Heart left ventricle (tissue), 16 donors: ENCODE data around the gene OR2A25. TPM values are rescaled to one million over a fixed set of nuclear protein-coding genes. Genes with fewer than 3 reads are reported as not detected.

ENCODE experiments used
- ATAC-seq, 4 donors: fragments of 200-7000 bp; cut with Tn5 transposase; one replicate each; pipeline ENCODE4 v1.9.1; 2020 to 2022; ENCODE audit warnings: moderate library complexity in 4 of 4, mild to moderate bottlenecking in 3 of 4, moderate number of reproducible peaks in 1 of 4
- DNase-seq, 5 donors: peaks; one replicate each; pipeline ENCODE4 v3.0.0-alpha.2; 2020
- H3K27ac ChIP-seq, 12 donors: fragments of 200-600 bp; sonication (generic) in 4 of 12; one replicate each; pipeline versions ENCODE4 v1.5.0 to v1.8.0; 2016 to 2022; ENCODE audit warnings: mild to moderate bottlenecking in 2 of 12
- H3K27me3 ChIP-seq, 9 donors: fragments of 200-600 bp; sonication (generic) in 2 of 9; one replicate each; pipeline versions ENCODE4 v1.5.1 to v1.8.0; 2016 to 2022; ENCODE audit warnings: mild to moderate bottlenecking in 3 of 9
- H3K36me3 ChIP-seq, 9 donors: fragments of 200-600 bp; sonication (generic) in 2 of 9; one replicate each; pipeline versions ENCODE4 v1.5.0 to v1.8.0; 2018 to 2022; ENCODE audit warnings: mild to moderate bottlenecking in 2 of 9
- H3K4me1 ChIP-seq, 12 donors: fragments of 200-600 bp; sonication (generic) in 4 of 12; one replicate each; pipeline versions ENCODE4 v1.5.0 to v1.8.0; 2016 to 2022; ENCODE audit warnings: mild to moderate bottlenecking in 3 of 12
- H3K4me3 ChIP-seq, 12 donors: fragments of 200-600 bp; sonication (generic) in 4 of 12; one replicate each; pipeline versions ENCODE4 v1.5.0 to v1.8.0; 2017 to 2022; ENCODE audit warnings: mild to moderate bottlenecking in 9 of 12, moderate library complexity in 4 of 12
- H3K9me3 ChIP-seq, 12 donors: fragments of 200-600 bp; sonication (generic) in 4 of 12; one replicate each; pipeline versions ENCODE4 v1.5.0 to v1.8.0; 2016 to 2022; ENCODE audit warnings: mild to moderate bottlenecking in 1 of 12
- CTCF ChIP-seq, 12 donors: fragments of 200-600 bp; sonication (generic) in 4 of 12; IDR thresholded peaks; one replicate each; pipeline versions ENCODE4 v1.5.0 to v1.8.0; 2018 to 2022; ENCODE audit warnings: antibody characterized with exemption in 12 of 12, mild to moderate bottlenecking in 5 of 12
- POLR2A ChIP-seq, 2 donors: fragments of 450-650 bp; IDR thresholded peaks; one replicate each; pipeline ENCODE4 v1.6.1; 2017; ENCODE audit warnings: antibody characterized with exemption in 2 of 2, mild to moderate bottlenecking in 2 of 2, moderate library complexity in 2 of 2
- WGBS, 4 donors: extraction: QIAGEN DNeasy Blood & Tissue Kit in 2 of 4; methylation state at CpG; one replicate each; pipeline versions ENCODE4 v1.1.5 to v1.1.7; 2013 to 2018; 5-methylcytosine and 5-hydroxymethylcytosine counted together
- intact Hi-C, 10 donors: fragments of 100-400 bp; cut with DNase I; formaldehyde crosslinking; loops; one replicate each; pipeline versions ENCODE4 v1.11.1 to v1.14.2; 2022
- polyA plus RNA-seq, 2 donors: library from polyadenylated mRNA; stranded (reverse); fragments of 200-250 nt; gene quantifications; one replicate each; pipeline ENCODE4 v1.2.3, GENCODE V29; 2013
- total RNA-seq, 9 donors: library from RNA; depleted of rRNA in 2 of 9; stranded (reverse); fragments of >200 nt in 2 of 9; fragmentation: NEBNext Ultra II Directional in 3 of 9; extraction: Animal tissue kit (Norgen Biotek cat#: 25700) in 3 of 9; gene quantifications; one replicate each; pipeline versions ENCODE4 v1.1.0 to v1.2.4, GENCODE V29; 2016 to 2023
- donor health status: ischemic (EF 13 %, LVEDD 7.1; RV severe dilation, severe dysfunction).
- donor health status: healthy with polysubstance abuse.
- donor health status: DM: no; HTN: yes; CAD: no.
- donor health status: DM: no; HTN: no; CAD: no.
- donor health status: ischemic (EF 25% LVEDD 6.9; RV normal size, moderate dysfunction).
- donor health status: ischemic (EF 25% LVEDD 5.7; RV mildly dilated, moderate dysfunction).
- donor health status: healthy.
- donor health status: DM: yes; HTN: yes; CAD: no.
- donor health status: ischemic (EF 35%, LVEDD 5.7; RV mildly dilated, moderate dysfunction).
- donor health status: nonischemic (EF 11% LVEDD 7.7; RV severe dilation, severe dysfunction).
- donor health status: DM: yes; HTN: yes; CAD: no.
- donor health status: PGD.
- donor health status: ischemic (EF 29% LVEDD 5.4; RV normal size, mild dysfunction).
- donor health status: nonischemic (EF 23%, LVEDD 6.1; RV moderate dilation, normal function).

OR2A25 gene
- total and polyA plus RNA-seq, 11 donors, result not detected

- Histone ChIP-seq H3K4me1 (no peaks in the 10 kb centered on the region), H3K9me3 (peaks cover 0 to 4% (median 0%) of the 10 kb centered on the region in 12 donors), H3K4me3 (no peak overlapping the region), H3K27me3 (no peaks in the 10 kb centered on the region), H3K36me3 (no peaks in the 10 kb centered on the region), H3K27ac (no peak overlapping the region)
- ATAC-seq (no peak), DNase-seq (no peak)
- TF ChIP-seq POLR2A (IDR thresholded peaks at IDR 0.05), result no peak
- TF ChIP-seq CTCF (IDR thresholded peaks at IDR 0.05), result no peak
- intact Hi-C loops, result no loop called here
- WGBS, 4 donors, result 26 to 44% (median 39%) methylated on average over 2 of the region's 2 CpGs
These were observed 342 bp downstream of the OR2A25 start for GRCh38 chr7:144069953-144070352.

- 86 to 90% (median 89%) methylated on average over 8 of the region's 8 CpGs for WGBS, 4 donors
- TF ChIP-seq CTCF (IDR thresholded peaks at IDR 0.05) (no peak), POLR2A (IDR thresholded peaks at IDR 0.05) (no peak)
- no peaks in the 10 kb centered on the region for H3K27me3 ChIP-seq
- intact Hi-C loops, result no loop called here
- H3K4me3 ChIP-seq, result no peak overlapping the region
- ATAC-seq (no peak), DNase-seq (no peak)
- no peak overlapping the region for H3K27ac ChIP-seq
- H3K9me3 ChIP-seq, result no peaks in the 10 kb centered on the region
- H3K36me3 ChIP-seq, result no peaks in the 10 kb centered on the region
- H3K4me1 ChIP-seq, result no peaks in the 10 kb centered on the region
These were observed 4.8 kb downstream of the OR2A25 start for GRCh38 chr7:144074374-144074773.

GRCh38 chr7:144085978-144086377 is 16.4 kb downstream of the OR2A25 start, which contains the start of gene OR2A12:
Gene OR2A12 (plus strand): TSS chr7:144086278. CDS start chr7:144095108, 8,830 bp downstream.
- TF ChIP-seq CTCF (IDR thresholded peaks at IDR 0.05), result no peak
- 81 to 89% (median 86%) methylated on average over 2 of the region's 2 CpGs for WGBS, 4 donors
- H3K9me3 ChIP-seq, result peaks cover 0 to 8% (median 3%) of the 10 kb centered on the region in 12 donors
- DNase-seq (no peak), ATAC-seq (no peak)
- H3K36me3 ChIP-seq, result no peaks in the 10 kb centered on the region
- H3K27ac ChIP-seq, result no peak within 1 kb of the TSS
- H3K4me1 ChIP-seq, result no peaks in the 10 kb centered on the region
- intact Hi-C loops, result no loop called here
- H3K27me3 ChIP-seq, result no peaks in the 10 kb centered on the region
- H3K4me3 ChIP-seq, result no peak within 1 kb of the TSS

- ATAC-seq (no peak), DNase-seq (no peak)
- no peak for TF ChIP-seq CTCF (IDR thresholded peaks at IDR 0.05)
- no peak for TF ChIP-seq POLR2A (IDR thresholded peaks at IDR 0.05)
- Histone ChIP-seq H3K4me3 (no peak overlapping the region), H3K27ac (no peak overlapping the region), H3K9me3 (peaks cover 0 to 10% (median 4%) of the 10 kb centered on the region in 12 donors), H3K4me1 (no peaks in the 10 kb centered on the region), H3K36me3 (no peaks in the 10 kb centered on the region), H3K27me3 (no peaks in the 10 kb centered on the region)
- intact Hi-C loops, result no loop called here
- 62 to 71% (median 69%) methylated on average over 4 of the region's 4 CpGs for WGBS, 4 donors
These were observed 17.1 kb downstream of the OR2A25 start for GRCh38 chr7:144086730-144087129.
